Measurements from ENCODE around the gene CNBD2.
A peak's percentile ranks its signal among the peaks of the same experiment; 100 is the strongest.
"Not testable (repeated sequence)": the region's sequence is repeated elsewhere in the genome, so short reads cannot be mapped to it uniquely, and the experiment has no call there.

Gene CNBD2

GRCh38 chr20:36050436-36051317, 82.3 kb downstream of the CNBD2 start:
- TF ChIP-seq CTCF (IDR thresholded peaks at IDR 0.05; ENCODE audit: control insufficient read depth, insufficient read depth, low read depth, low read length, missing control alignments): no peak
- peak; percentile 38 for DNase-seq (ENCODE audit: low read depth)

GRCh38 chr20:36051318-36052116, 83.1 kb downstream of the CNBD2 start:
- no peak for TF ChIP-seq CTCF (IDR thresholded peaks at IDR 0.05; ENCODE audit: control insufficient read depth, insufficient read depth, low read depth, low read length, missing control alignments)
- no peak for DNase-seq (ENCODE audit: low read depth)
- H3K4me3 ChIP-seq (ENCODE audit: control insufficient read depth, low read depth, low read length): no peak overlapping the region; the same call in 1 of the 2 replicates

More at GRCh38 chr20:36050436-36051317, 82.3 kb downstream of the CNBD2 start:
- H3K4me3 ChIP-seq (ENCODE audit: control insufficient read depth, low read depth, low read length): peak overlapping the region; percentile 63

DNA sequence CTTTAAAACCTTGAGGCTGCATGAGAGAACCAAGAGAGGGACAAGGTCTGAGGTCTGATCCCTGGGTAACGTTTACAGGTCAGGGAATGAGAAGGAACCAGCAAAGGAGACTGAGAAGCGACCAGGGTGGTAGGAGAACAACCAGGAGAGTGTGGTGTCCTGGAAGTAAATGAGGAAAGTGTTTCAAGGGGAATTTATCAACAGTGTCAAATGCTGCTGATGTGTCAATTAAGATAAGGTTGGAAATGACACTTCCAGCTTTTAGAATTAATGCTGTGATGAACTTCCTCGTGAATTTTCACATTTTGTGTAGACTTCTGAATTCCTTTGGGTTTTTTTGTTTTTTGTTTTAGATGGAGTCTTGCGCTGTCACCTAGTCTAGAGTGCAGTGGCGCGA, 83.7 kb downstream of the CNBD2 start:
- H3K4me3 ChIP-seq (ENCODE audit: control insufficient read depth, low read depth, low read length): no peak overlapping the region
- no peak for TF ChIP-seq CTCF (IDR thresholded peaks at IDR 0.05; ENCODE audit: control insufficient read depth, insufficient read depth, low read depth, low read length, missing control alignments)
- DNase-seq (ENCODE audit: low read depth): no peak

DNA sequence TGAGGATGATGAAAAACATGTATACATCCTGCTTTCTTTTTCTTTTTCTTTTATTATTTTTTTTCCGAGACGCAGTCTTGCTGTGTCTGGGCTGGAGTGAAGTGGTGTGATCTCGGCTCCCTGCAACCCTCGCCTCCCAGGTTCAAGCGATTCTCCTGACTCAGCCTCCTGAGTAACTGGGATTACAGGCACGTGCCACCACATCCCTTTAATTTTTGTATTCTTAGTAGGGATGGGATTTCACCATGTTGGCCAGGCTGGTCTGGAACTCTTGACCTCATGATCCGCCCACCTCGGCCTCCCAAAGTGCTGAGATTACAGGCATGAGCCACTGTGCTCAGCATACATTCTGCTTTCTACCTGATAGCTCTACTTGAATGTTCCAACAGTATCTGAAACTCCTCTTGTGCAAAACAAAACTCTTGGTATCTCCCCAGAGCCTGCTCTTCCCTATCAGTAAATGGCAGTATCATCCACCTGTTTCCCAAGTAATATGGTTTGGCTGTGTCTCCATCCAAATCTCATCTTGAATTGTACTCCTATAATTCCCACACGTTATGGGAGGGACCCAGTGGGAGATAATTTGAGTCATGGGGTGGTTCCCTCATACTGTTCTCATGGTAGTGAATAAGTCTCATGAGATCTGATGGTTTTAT, 85.6 kb downstream of the CNBD2 start:
- DNase-seq (ENCODE audit: low read depth); H3K4me3 ChIP-seq (ENCODE audit: control insufficient read depth, low read depth, low read length): not testable (repeated sequence)

DNA sequence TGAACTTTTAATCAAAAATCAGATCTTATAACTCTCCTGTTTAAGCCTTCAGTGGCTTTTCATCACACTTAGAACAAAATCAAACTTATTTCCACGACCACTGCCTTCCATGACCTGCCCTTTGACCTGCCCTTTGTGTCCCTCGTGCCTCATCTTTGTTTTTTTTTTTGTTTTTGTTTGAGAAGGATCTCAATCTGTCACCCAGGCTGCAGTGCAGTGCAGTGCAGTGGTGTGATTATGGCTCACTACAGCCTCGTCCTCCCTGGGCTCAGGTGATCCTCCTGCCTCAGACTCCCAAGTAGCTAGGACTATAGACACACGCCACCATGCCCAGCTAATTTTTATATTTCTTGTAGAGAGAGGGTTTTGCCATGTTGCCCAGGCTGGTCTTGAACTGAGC, 86.8 kb downstream of the CNBD2 start:
- TF ChIP-seq CTCF (IDR thresholded peaks at IDR 0.05; ENCODE audit: control insufficient read depth, insufficient read depth, low read depth, low read length, missing control alignments): no peak
- H3K4me3 ChIP-seq (ENCODE audit: control insufficient read depth, low read depth, low read length): no peak overlapping the region
- no peak for DNase-seq (ENCODE audit: low read depth)

GRCh38 chr20:36060676-36061075, 92.3 kb downstream of the CNBD2 start:
- no peak overlapping the region for H3K4me3 ChIP-seq (ENCODE audit: control insufficient read depth, low read depth, low read length)
- no peak for DNase-seq (ENCODE audit: low read depth)

More at GRCh38 chr20:36060676-36061075, 92.3 kb downstream of the CNBD2 start:
- no peak for TF ChIP-seq CTCF (IDR thresholded peaks at IDR 0.05; ENCODE audit: control insufficient read depth, insufficient read depth, low read depth, low read length, missing control alignments)
